Kidney (tissue), 14 donors: ENCODE results near the gene KCP. TPM values are rescaled to one million over a fixed set of nuclear protein-coding genes. Genes with fewer than 3 reads are reported as not detected.

ENCODE experiments used
- DNase-seq, 5 donors: peaks; one replicate each; pipeline ENCODE4 v3.0.0-alpha.2; 2013 to 2020
- FAIRE-seq: peaks from 2 replicates; lab custom pipeline; 2012; peaks lifted over from hg19 to GRCh38; lab: Jason Lieb, UNC
- H3K27ac ChIP-seq, 2 donors: one replicate each; pipeline ENCODE4 v1.7.0; 2013; ENCODE audit warnings: low read depth in 2 of 2, low read length in 2 of 2, inconsistent platforms in 1 of 2
- H3K27me3 ChIP-seq: one replicate; pipeline ENCODE4 v1.7.1; 2013; ENCODE audit warnings: low read length, inconsistent platforms; ENCODE audit not compliant: control insufficient read depth, insufficient read depth
- H3K36me3 ChIP-seq, 3 donors: one replicate each; pipeline versions ENCODE4 v1.7.0 to v1.7.1; 2013; ENCODE audit warnings: low read length in 3 of 3, control low read depth in 1 of 3, inconsistent platforms in 1 of 3; ENCODE audit not compliant: insufficient read depth in 3 of 3, control insufficient read depth in 2 of 3
- H3K4me1 ChIP-seq, 3 donors: one replicate each; pipeline versions ENCODE4 v1.7.0 to v1.7.1; 2013; ENCODE audit warnings: low read length in 3 of 3, inconsistent platforms in 1 of 3, low read depth in 1 of 3; ENCODE audit not compliant: control insufficient read depth in 2 of 3, insufficient read depth in 2 of 3
- H3K4me3 ChIP-seq, 3 donors: one replicate each; pipeline versions ENCODE4 v1.7.0 to v1.8.1; 2013; ENCODE audit warnings: low read length in 3 of 3, control low read depth in 1 of 3, inconsistent platforms in 1 of 3
- H3K9ac ChIP-seq, 3 donors: one replicate each; pipeline versions ENCODE4 v1.7.0 to v1.7.1; 2013; ENCODE audit warnings: low read length in 3 of 3, control low read depth in 1 of 3, inconsistent platforms in 1 of 3
- H3K9me3 ChIP-seq, 3 donors: one replicate each; pipeline versions ENCODE4 v1.7.0 to v1.7.1; 2013; ENCODE audit warnings: low read length in 3 of 3, control low read depth in 1 of 3, inconsistent platforms in 1 of 3; ENCODE audit not compliant: control insufficient read depth in 2 of 3, insufficient read depth in 1 of 3
- intact Hi-C: fragments of 100-400 bp; cut with DNase I; formaldehyde crosslinking; loops from one replicate; pipeline ENCODE4 v1.11.1; 2022
- polyA plus RNA-seq: library from polyadenylated mRNA; stranded (reverse); fragments of 350-450 nt; fragmentation: Illumina TruSeq; extraction: RNeasy Lipid Tissue Mini Kit (QIAGEN cat#74804); gene quantifications from one replicate; pipeline ENCODE4 v1.2.3, GENCODE V29; 2014; ENCODE audit warnings: low read depth, low replicate concordance; ENCODE audit not compliant: insufficient read depth
- total RNA-seq: library from RNA; stranded (reverse); fragmentation: NEBNext Ultra II Directional; extraction: Animal tissue kit (Norgen Biotek cat#: 25700); gene quantifications from one replicate; pipeline ENCODE4 v1.2.1, GENCODE V29; 2021
- TF ChIP-seq, protein P1 (sequence below): IDR thresholded peaks from 3 replicates; pipeline ENCODE4 v1.5.1; 2012; ENCODE audit warnings: mild to moderate bottlenecking, moderate library complexity, borderline replicate concordance; ENCODE audit not compliant: insufficient read depth; ENCODE audit errors: extremely low read depth
- donor health status: control.
- donor health status: control.
- donor health status: control.
- donor health status: control.
- donor health status: control.
- donor health status: DM: yes; HTN: yes; CAD: no.
- donor health status: Normal renal cell carcinoma (clear cell type).

Gene KCP
- total and polyA plus RNA-seq, 2 donors from 2014 or later: 7.7 to 44.6 TPM

DNA sequence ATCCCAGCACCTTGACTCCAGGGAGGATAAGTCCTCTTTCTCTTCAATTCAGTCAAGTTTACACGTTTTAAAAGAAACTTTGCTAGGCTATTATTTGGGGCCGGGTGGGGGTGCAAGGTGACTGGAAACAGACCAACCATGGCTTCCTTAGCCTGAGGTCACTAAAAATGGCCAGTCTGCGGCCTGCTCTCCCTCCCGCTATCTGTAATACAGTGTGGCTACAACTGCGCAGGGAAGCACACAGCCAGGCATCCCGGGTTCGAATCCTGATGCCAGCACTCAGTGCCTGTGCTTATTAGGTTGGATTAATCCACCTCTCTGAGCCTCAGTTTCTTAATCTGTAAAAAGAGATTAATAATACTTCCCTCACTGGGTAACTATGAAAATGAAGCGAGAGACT is 28.4 kb downstream of the KCP start:
- H3K4me3 ChIP-seq: no peak overlapping the region
- no peak overlapping the region for H3K27ac ChIP-seq
- H3K4me1 ChIP-seq: no peaks in the 10 kb centered on the region
- no peaks in the 10 kb centered on the region for H3K27me3 ChIP-seq
- FAIRE-seq: no peak
- DNase-seq: peak in 2 of 5 donors; percentile 22 to 37
- no peaks in the 10 kb centered on the region for H3K9me3 ChIP-seq
- intact Hi-C loops: no loop called here
- no peaks in the 10 kb centered on the region for H3K36me3 ChIP-seq
- TF ChIP-seq, protein P1, sequence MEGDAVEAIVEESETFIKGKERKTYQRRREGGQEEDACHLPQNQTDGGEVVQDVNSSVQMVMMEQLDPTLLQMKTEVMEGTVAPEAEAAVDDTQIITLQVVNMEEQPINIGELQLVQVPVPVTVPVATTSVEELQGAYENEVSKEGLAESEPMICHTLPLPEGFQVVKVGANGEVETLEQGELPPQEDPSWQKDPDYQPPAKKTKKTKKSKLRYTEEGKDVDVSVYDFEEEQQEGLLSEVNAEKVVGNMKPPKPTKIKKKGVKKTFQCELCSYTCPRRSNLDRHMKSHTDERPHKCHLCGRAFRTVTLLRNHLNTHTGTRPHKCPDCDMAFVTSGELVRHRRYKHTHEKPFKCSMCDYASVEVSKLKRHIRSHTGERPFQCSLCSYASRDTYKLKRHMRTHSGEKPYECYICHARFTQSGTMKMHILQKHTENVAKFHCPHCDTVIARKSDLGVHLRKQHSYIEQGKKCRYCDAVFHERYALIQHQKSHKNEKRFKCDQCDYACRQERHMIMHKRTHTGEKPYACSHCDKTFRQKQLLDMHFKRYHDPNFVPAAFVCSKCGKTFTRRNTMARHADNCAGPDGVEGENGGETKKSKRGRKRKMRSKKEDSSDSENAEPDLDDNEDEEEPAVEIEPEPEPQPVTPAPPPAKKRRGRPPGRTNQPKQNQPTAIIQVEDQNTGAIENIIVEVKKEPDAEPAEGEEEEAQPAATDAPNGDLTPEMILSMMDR: no peak
- H3K9ac ChIP-seq: no peak overlapping the region

DNA sequence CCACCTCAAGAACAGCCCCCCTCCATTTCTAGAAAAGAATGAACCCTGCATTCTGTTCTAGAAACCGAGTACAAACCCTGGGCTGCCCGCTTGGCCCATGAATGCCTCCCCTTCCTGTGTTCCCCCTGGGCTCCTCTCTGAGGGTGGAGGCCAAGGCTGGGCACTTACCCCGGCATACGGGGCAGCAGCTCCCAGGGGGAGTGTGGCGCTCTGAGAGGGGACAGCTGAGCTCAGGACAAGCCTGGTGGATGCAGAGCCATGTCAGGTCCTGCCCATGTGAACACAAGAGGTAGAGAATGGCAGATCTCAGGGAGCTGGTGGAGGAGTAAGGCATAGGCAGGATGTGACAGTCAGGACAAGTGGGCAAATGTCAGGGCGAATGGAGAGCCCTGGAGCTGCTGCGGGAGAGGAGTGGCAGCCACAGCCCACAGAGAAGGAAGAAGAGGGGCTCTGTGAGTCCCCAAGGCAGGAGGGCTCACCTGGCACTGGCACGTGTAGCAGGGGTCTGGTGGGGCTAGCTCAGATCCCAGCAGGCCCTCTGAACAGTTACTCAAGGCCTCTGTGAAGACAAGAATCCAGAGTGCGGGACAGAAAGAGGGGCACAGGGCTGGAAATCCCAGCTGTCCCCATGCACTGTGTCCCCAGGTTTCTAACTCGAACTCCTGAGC is 28.9 kb downstream of the KCP start:
- DNase-seq (peak in 2 of 5 donors; percentile 28 to 51), FAIRE-seq (no peak)
- no peak overlapping the region for H3K4me3 ChIP-seq
- H3K9ac ChIP-seq: no peak overlapping the region
- no peaks in the 10 kb centered on the region for H3K27me3 ChIP-seq
- no peaks in the 10 kb centered on the region for H3K9me3 ChIP-seq
- TF ChIP-seq, protein P1: no peak
- intact Hi-C loops: no loop called here
- H3K27ac ChIP-seq: no peak overlapping the region
- no peaks in the 10 kb centered on the region for H3K36me3 ChIP-seq
- no peaks in the 10 kb centered on the region for H3K4me1 ChIP-seq

DNA sequence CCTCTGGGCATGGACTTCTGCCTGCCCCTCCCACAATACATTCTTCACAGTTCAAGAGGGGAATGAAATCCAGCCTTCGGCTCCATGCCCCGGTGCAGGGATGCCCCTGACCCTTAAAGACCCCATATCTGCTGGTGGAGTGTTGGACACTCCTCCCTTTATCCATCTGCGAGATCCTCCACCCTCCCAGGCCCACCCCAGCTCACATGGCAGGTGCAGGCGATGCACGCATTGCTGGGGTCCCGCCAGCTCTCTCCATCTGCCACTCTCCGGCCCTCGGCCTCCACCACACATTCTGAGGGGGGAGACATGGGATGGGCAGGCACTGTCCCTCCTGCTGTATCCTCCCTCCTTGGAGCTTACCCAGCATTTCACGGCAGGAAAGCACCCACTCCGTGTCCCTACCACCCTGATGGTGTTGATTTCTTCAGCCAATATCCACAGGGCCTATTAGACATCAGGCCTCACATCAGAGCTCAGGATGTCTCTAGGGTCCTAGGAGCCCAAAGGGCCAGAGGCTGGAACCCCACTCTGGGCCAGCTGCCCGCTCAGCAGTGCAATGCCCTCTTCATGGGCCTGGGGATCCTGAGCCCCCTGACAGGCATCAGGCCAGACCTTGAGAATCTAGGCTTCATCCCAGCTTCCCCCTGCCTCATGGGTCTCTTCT is 29.6 kb downstream of the KCP start:
- H3K4me1 ChIP-seq: no peaks in the 10 kb centered on the region
- no peak for FAIRE-seq
- no peaks in the 10 kb centered on the region for H3K9me3 ChIP-seq
- H3K27ac ChIP-seq: no peak overlapping the region
- H3K27me3 ChIP-seq: no peaks in the 10 kb centered on the region
- H3K36me3 ChIP-seq: no peaks in the 10 kb centered on the region
- no peak overlapping the region for H3K4me3 ChIP-seq
- no peak overlapping the region for H3K9ac ChIP-seq
- intact Hi-C loops: no loop called here
- DNase-seq: peak in 2 of 5 donors; percentile 31 to 59
- TF ChIP-seq, protein P1: no peak
